HG03095 (cell line): Measurements from ENCODE around the gene SEMA4D.

Experiments used
- ATAC-seq: cut with Tn5 transposase; IDR thresholded peaks from one replicate; pipeline ENCODE4 v1.9.1; 2021; ENCODE audit warnings: moderate library complexity; ENCODE audit not compliant: unreplicated experiment

SEMA4D gene

GRCh38 chr9:89390068-89390555 lies 107.8 kb downstream of the SEMA4D start:
- no peak for ATAC-seq

- no peak for ATAC-seq
These were observed 109.1 kb downstream of the SEMA4D start for GRCh38 chr9:89388868-89389177.

GRCh38 chr9:89388084-89388867 lies 109.6 kb downstream of the SEMA4D start:
- no peak for ATAC-seq

GRCh38 chr9:89387197-89387849 lies 110.6 kb downstream of the SEMA4D start:
- ATAC-seq, result no peak

- ATAC-seq, result no peak
These were observed 111.1 kb downstream of the SEMA4D start for GRCh38 chr9:89386797-89387196.

GRCh38 chr9:89386206-89386605 lies 111.7 kb downstream of the SEMA4D start:
- no peak for ATAC-seq

- no peak for ATAC-seq
These were observed 113.1 kb downstream of the SEMA4D start for GRCh38 chr9:89384783-89385182.

- no peak for ATAC-seq
These were observed 114.1 kb downstream of the SEMA4D start for GRCh38 chr9:89383721-89384300.

- no peak for ATAC-seq
These were observed 114.7 kb downstream of the SEMA4D start for GRCh38 chr9:89383030-89383720.

- ATAC-seq, result no peak
These were observed 115.6 kb downstream of the SEMA4D start for GRCh38 chr9:89382026-89382986.

GRCh38 chr9:89381308-89381609 lies 116.7 kb downstream of the SEMA4D start:
- ATAC-seq, result no peak

- ATAC-seq, result no peak
These were observed 117.2 kb downstream of the SEMA4D start for GRCh38 chr9:89380437-89381307.

- no peak for ATAC-seq
These were observed 118.3 kb downstream of the SEMA4D start for GRCh38 chr9:89379508-89380115.

GRCh38 chr9:89379031-89379430 lies 118.9 kb downstream of the SEMA4D start:
- ATAC-seq, result no peak

GRCh38 chr9:89378541-89378940 lies 119.4 kb downstream of the SEMA4D start:
- no peak for ATAC-seq

- ATAC-seq, result no peak
These were observed 120.5 kb downstream of the SEMA4D start for GRCh38 chr9:89377411-89377810.

- no peak for ATAC-seq
These were observed 121.1 kb downstream of the SEMA4D start for GRCh38 chr9:89376741-89377351.

GRCh38 chr9:89376286-89376685 lies 121.6 kb downstream of the SEMA4D start:
- ATAC-seq, result no peak
